GM21737 (cell line): Measurements from ENCODE around the gene SERPINA3.
"Not testable (repeated sequence)": the region's sequence is repeated elsewhere in the genome, so short reads cannot be mapped to it uniquely, and the experiment has no call there.

Source experiments
- ATAC-seq: cut with Tn5 transposase; IDR thresholded peaks from one replicate; pipeline ENCODE4 v1.9.1; 2021; ENCODE audit warnings: mild to moderate bottlenecking, moderate library complexity; ENCODE audit not compliant: unreplicated experiment

Gene SERPINA3

GRCh38 chr14:94631050-94631449 is 18.9 kb downstream of the SERPINA3 start:
- no peak for ATAC-seq

GRCh38 chr14:94631536-94632304 is 19.5 kb downstream of the SERPINA3 start:
- ATAC-seq = no peak

- no peak for ATAC-seq
Measured at GRCh38 chr14:94632305-94632590, 20.1 kb downstream of the SERPINA3 start.

GRCh38 chr14:94633121-94633520 is 20.9 kb downstream of the SERPINA3 start:
- no peak for ATAC-seq

- no peak for ATAC-seq
Measured at GRCh38 chr14:94635154-94635553, 23.0 kb downstream of the SERPINA3 start.

DNA sequence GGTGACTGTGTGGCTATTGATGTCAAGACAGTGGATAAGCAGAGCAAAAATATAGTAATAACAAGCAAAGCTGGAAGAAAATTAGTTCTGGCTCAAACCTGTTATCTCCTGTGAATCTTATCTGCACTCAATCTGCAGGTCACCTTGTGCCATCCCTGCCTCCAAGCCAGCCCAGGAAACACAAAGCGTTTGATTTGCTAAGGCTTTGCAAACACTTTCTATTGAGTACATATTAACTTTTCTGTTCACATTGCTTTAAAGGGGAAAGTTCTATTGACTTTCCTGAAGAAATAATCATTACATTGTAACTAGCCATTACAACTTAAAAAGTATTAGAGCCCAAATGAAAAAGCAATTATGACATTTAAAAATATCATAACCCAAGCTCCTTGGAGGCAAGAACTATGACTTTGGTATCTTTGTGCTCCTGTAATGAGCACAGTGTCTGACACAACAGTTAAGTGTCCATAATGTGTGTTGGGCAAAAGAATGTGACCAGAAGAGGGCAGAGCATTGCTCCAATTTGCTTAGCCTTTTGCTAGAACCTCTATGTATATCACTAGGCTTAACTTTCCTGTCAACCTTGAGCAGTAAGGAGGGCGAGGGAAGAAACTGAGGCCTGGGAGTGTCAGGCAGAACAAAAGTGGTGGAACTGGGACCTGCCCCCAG is 24.7 kb downstream of the SERPINA3 start:
- no peak for ATAC-seq

- not testable (repeated sequence) for ATAC-seq
Measured at GRCh38 chr14:94637814-94638213, 25.6 kb downstream of the SERPINA3 start.

DNA sequence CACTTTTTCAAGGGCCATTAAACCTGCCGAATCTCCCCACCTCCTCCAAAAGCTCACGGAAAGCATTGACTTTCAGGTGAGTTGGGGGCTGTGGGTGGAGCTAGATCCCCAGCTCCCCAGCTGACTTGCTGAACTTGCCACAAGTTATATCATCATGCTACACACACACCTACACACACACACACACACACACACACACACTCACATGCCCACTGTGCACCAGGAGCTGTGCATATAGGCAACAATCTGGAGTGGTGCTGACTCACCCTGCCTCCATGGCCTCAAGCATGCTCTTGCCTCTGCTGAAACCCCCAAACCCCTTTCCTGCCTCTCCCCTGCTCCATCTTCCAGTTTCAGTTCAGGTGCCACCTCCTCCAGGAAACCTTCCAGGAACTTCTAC is 26.1 kb downstream of the SERPINA3 start:
- no peak for ATAC-seq

- no peak for ATAC-seq
Measured at GRCh38 chr14:94638961-94639817, 27.0 kb downstream of the SERPINA3 start.

DNA sequence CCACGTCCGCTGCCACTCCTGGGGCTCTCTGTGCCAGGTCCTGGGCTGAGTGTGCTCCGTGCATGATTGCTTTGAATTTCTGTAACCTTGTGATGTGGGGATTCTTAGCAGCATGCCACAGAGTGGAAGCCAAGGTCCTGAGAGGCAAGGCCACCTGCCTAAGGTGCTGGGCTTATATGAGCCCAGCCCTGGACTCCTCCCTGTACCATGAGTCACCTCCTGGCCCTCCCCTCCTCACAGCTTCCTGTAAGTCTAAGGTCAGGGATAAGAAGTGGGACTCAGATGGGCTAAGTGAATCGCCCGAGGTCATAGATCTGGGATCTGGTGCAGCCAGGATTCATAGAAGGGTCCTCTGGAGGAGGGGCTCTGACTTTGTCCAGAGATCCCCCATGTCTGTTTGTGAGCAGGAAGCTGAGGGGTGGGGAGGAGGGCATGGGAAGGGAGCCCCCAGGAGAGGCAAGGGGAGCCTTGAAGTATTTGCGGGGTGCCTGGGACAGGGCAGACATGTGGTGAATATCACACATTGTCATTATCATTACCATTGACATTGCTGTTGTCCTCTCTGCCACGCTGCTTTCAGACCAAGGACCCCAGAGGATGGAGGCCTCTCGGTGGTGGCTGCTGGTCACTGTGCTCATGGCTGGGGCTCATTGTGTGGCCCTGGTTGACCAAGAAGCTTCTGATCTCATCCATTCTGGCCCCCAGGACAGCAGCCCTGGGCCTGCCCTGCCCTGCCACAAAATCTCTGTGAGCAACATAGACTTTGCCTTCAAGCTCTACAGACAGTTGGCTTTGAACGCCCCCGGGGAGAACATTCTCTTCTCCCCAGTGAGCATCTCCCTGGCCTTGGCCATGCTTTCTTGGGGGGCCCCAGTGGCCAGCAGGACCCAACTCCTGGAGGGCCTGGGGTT is 28.8 kb downstream of the SERPINA3 start:
- ATAC-seq = no peak

DNA sequence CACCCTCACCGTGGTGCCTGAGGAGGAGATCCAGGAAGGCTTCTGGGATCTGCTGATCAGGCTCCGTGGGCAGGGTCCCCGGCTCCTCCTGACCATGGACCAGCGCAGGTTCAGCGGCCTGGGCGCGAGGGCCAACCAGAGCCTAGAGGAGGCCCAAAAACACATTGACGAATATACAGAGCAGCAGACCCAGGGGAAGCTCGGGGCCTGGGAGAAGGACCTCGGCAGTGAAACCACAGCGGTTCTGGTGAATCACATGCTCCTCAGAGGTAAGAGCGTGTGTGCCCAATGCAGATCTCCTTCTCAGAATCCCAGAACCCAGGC is 29.4 kb downstream of the SERPINA3 start:
- ATAC-seq = no peak

- no peak for ATAC-seq
Measured at GRCh38 chr14:94643316-94644101, 31.3 kb downstream of the SERPINA3 start.

DNA sequence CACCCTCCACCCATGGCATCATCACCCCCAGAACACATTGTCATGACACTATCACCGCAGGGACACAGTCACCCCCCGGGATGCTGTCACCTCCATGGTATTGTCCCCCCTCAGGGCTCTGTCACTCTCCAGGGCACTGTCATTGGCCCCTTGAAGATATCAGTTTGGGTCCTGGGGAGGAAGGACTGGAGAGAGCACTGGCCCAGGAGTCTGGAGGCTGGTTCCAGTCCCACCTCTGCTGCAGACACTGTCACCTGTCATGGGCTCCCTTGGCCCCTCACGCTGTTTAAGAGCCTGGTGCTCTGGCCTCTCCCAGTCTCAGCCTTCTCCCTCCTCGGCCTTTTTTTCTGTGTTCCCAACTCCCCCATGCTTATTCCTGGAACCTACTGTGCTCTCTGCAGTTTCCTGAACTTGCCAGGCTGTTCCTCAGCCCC is 31.9 kb downstream of the SERPINA3 start:
- ATAC-seq = no peak

- no peak for ATAC-seq
Measured at GRCh38 chr14:94646066-94646465, 33.9 kb downstream of the SERPINA3 start.

DNA sequence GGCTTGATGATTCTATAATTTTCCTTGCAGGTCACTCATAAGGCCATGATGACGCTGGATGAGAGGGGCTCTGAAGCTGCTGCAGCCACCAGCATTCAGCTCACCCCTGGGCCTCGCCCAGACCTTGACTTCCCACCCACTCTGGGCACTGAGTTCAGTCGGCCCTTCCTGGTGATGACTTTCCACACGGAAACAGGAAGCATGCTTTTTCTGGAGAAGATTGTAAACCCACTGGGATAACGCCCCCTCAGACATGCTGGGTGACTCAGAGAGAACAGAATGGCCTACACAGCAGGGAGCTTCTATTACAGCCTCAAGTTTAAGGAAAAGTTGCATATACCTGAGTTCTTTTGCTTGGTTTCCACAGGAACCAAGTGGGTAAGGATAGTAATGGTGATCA is 34.3 kb downstream of the SERPINA3 start:
- ATAC-seq = no peak

DNA sequence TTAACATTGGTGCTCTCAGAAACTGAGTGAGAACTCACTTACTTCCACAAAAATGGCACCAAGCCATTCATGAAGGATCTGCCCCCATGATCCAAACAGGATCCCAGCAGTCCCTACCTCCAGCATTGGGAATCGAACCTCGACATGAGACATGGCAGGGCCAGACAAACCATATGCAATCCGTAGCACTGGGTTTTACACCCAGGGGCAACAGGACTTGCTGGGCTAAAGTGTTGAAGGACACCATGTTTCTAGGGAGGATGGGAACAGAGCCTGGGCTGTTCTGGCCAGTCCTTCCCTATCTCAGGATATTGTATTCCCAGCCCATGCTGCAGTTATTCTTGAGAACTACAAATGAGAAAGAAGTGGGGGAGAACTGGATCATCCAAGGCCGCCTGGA is 36.6 kb downstream of the SERPINA3 start:
- no peak for ATAC-seq

GRCh38 chr14:94649543-94650443 is 37.6 kb downstream of the SERPINA3 start:
- no peak for ATAC-seq

GRCh38 chr14:94650444-94650775 is 38.2 kb downstream of the SERPINA3 start:
- ATAC-seq = no peak
